Right atrium auricular region (tissue), 2 donors: ENCODE measurements around the gene SCO1. TPM values are rescaled to one million over a fixed set of nuclear protein-coding genes. Genes with fewer than 3 reads are reported as not detected.

Source experiments
- DNase-seq: peaks from one replicate; pipeline ENCODE4 v3.0.0-alpha.2; 2019; ENCODE audit warnings: low spot score
- H3K27ac ChIP-seq, 2 donors: fragments of 200-600 bp; sonication (generic); 1 replicate in 1 of 2; 2 replicates in 1 of 2; pipeline ENCODE4 v1.5.1; 2016 to 2019
- H3K27me3 ChIP-seq, 2 donors: fragments of 200-600 bp; sonication (generic); one replicate each; pipeline versions ENCODE4 v1.5.1 to v1.6.0; 2017 to 2019
- H3K36me3 ChIP-seq: fragments of 200-600 bp; sonication (generic); one replicate; pipeline ENCODE4 v1.5.1; 2016
- H3K4me1 ChIP-seq, 2 donors: fragments of 200-600 bp; sonication (generic); one replicate each; pipeline versions ENCODE4 v1.5.1 to v1.6.0; 2017 to 2019
- H3K4me3 ChIP-seq, 2 donors: fragments of 200-600 bp; sonication (generic); 1 replicate in 1 of 2; 2 replicates in 1 of 2; pipeline ENCODE4 v1.5.1; 2017 to 2019; ENCODE audit warnings: mild to moderate bottlenecking in 1 of 2, moderate library complexity in 1 of 2
- H3K9me3 ChIP-seq, 2 donors: fragments of 200-600 bp; sonication (generic); one replicate each; pipeline ENCODE4 v1.5.1; 2019
- CTCF ChIP-seq, 2 donors: fragments of 200-600 bp; sonication (generic); IDR thresholded peaks; one replicate each; pipeline ENCODE4 v1.5.1; 2019; ENCODE audit warnings: antibody characterized with exemption in 2 of 2
- total RNA-seq, 2 donors: library from RNA; depleted of rRNA; stranded (reverse); fragments of >200 nt; gene quantifications; one replicate each; pipeline ENCODE4 v1.1.0, GENCODE V29; 2016

The SCO1 gene
- total RNA-seq, 2 donors from 2014 or later, result 14.6 to 21.6 TPM

GRCh38 chr17:10638151-10638550 lies 59.2 kb downstream of the SCO1 start:
- no peak for TF ChIP-seq CTCF (IDR thresholded peaks at IDR 0.05)
- H3K9me3 ChIP-seq, result no peaks in the 10 kb centered on the region
- H3K27me3 ChIP-seq, result no peaks in the 10 kb centered on the region
- no peak overlapping the region for H3K4me3 ChIP-seq
- H3K4me1 ChIP-seq, result no peaks in the 10 kb centered on the region
- DNase-seq, result no peak
- no peak overlapping the region for H3K27ac ChIP-seq
- peaks cover 15% of the 10 kb centered on the region for H3K36me3 ChIP-seq

DNA sequence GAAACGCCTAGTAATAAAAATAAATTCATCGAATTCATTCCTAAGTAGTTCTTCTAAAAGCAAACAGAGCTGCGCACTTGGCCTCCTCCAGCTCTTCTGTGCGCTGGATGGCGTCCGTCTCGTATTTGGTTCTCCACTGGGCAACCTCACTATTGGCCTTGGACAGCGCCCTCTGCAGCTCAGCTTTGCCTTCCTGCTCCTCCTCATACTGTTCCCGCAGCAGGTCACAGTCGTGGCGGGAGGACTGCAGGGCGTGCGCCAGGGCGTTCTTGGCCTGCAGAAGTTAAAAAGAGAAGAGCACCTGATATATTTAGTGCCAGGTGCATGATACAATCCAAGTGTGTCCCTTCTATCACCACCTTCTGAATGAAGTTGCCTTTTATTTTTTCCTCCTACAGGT lies 62.0 kb downstream of the SCO1 start:
- no peaks in the 10 kb centered on the region for H3K27me3 ChIP-seq
- H3K4me1 ChIP-seq, result no peaks in the 10 kb centered on the region
- no peaks in the 10 kb centered on the region for H3K9me3 ChIP-seq
- TF ChIP-seq CTCF (IDR thresholded peaks at IDR 0.05), result no peak
- DNase-seq, result no peak
- peaks cover 5% of the 10 kb centered on the region for H3K36me3 ChIP-seq
- no peak overlapping the region for H3K4me3 ChIP-seq
- H3K27ac ChIP-seq, result no peak overlapping the region

DNA sequence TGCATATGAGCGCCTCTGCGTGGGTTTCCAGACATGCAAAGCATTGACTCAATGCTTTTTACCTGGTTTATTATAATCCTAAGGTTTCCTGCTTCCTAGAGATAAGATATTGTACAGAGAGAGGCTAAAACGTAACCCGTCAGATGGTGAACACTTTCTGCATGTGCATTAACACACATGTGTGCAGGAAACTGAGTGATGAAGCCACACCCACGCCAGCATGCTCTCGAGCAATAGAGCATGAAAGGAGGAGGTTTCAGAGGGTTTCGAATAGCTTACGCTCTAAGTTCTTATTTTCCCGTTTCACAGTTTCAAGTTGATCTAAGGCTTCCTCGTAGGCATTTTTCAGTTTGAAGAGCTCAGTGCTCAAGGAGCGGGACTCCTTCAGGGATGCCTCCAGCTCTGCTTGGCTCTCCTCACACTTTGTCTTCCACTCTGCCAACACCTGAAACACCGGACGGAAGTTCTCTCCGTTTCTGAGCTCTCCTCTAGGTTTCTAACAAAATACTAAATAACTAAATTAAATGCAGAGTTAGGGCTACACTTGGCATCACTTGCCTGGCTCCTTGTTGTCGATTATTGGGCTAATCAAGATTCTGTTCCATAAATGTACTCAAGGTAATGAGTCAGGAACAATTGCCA lies 63.5 kb downstream of the SCO1 start:
- peaks cover 1% of the 10 kb centered on the region for H3K36me3 ChIP-seq
- no peak for TF ChIP-seq CTCF (IDR thresholded peaks at IDR 0.05)
- H3K9me3 ChIP-seq, result no peaks in the 10 kb centered on the region

GRCh38 chr17:10631701-10632100 lies 65.6 kb downstream of the SCO1 start:
- H3K4me3 ChIP-seq, result no peak overlapping the region
- DNase-seq, result no peak
- H3K36me3 ChIP-seq, result no peaks in the 10 kb centered on the region
- no peak for TF ChIP-seq CTCF (IDR thresholded peaks at IDR 0.05)
- no peaks in the 10 kb centered on the region for H3K9me3 ChIP-seq
- no peaks in the 10 kb centered on the region for H3K4me1 ChIP-seq
- H3K27me3 ChIP-seq, result no peaks in the 10 kb centered on the region
- H3K27ac ChIP-seq, result no peak overlapping the region

More for the DNA sequence above, 63.5 kb downstream of the SCO1 start:
- no peak for DNase-seq
- Histone ChIP-seq H3K27ac (no peak overlapping the region), H3K4me1 (no peaks in the 10 kb centered on the region), H3K4me3 (no peak overlapping the region), H3K27me3 (no peaks in the 10 kb centered on the region)

DNA sequence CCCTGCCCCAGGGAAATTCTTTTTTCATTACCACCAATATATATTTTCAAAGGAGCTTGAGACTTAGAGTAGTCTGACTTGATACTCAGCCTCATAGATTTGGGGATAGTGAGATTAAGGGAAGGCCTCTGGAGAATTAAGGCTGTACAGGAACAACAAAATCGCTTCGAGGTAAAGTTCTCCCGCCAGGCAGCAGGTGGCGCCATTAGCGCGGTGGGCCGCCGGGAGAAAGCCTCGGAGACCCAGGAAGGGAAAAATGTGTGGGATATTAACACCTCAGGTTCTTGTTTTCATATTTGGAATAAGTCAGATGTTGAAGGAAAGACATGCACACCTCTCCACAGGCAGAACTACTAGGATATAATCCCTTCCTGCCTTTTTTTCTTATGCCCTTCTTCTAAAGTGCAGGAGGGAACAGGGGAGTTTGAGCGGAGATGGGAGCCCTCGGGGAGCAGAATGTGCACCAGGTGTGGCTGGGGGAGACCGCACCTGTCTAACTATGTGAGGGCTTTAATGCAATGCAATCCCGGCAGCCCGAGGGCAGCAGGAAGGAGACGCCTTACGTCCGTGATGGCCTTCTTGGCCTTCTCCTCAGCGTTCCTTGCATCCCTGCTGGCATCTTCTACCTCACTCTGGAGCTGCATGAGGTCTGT lies 66.2 kb downstream of the SCO1 start:
- H3K9me3 ChIP-seq, result no peaks in the 10 kb centered on the region
- peak; percentile 52 to 73 for TF ChIP-seq CTCF (IDR thresholded peaks at IDR 0.05)
- H3K4me1 ChIP-seq, result no peaks in the 10 kb centered on the region
- H3K4me3 ChIP-seq, result no peak overlapping the region
- no peak for DNase-seq
- no peaks in the 10 kb centered on the region for H3K27me3 ChIP-seq
- no peaks in the 10 kb centered on the region for H3K36me3 ChIP-seq
- H3K27ac ChIP-seq, result no peak overlapping the region
